OCI-LY1 (cell line): ENCODE results near the gene PODXL2.

Experiments used
- H2AFZ ChIP-seq: fragments of 200-600 bp; sonication (generic), shearing (Covaris generic); 2 replicates; pipeline ENCODE4 v1.6.0; 2014; ENCODE audit warnings: antibody characterized with exemption, mild to moderate bottlenecking, low read length
- H3F3A ChIP-seq: fragments of 200-600 bp; sonication (generic), shearing (Covaris generic); 2 replicates; pipeline ENCODE4 v1.6.0; 2014; ENCODE audit warnings: mild to moderate bottlenecking, antibody characterized with exemption, low read length, moderate library complexity; ENCODE audit not compliant: insufficient read depth
- H3K27ac ChIP-seq: fragments of 200-600 bp; sonication (generic); 2 replicates; pipeline ENCODE4 v1.5.1; 2014; ENCODE audit warnings: low read length, mixed run types, mild to moderate bottlenecking, low read depth; ENCODE audit not compliant: poor library complexity, severe bottlenecking
- H3K27me3 ChIP-seq: fragments of 200-600 bp; sonication (generic); 2 replicates; pipeline ENCODE4 v1.6.0; 2014; ENCODE audit warnings: antibody characterized with exemption, mild to moderate bottlenecking, low read length, moderate library complexity; ENCODE audit not compliant: insufficient read depth
- H3K36me3 ChIP-seq: fragments of 200-600 bp; sonication (generic); 2 replicates; pipeline ENCODE4 v1.6.1; 2014; ENCODE audit warnings: mild to moderate bottlenecking, antibody characterized with exemption, low read length, moderate library complexity, mixed read lengths; ENCODE audit not compliant: insufficient read depth
- H3K4me1 ChIP-seq: fragments of 200-600 bp; sonication (generic); 2 replicates; pipeline ENCODE4 v1.5.1; 2014; ENCODE audit warnings: mild to moderate bottlenecking, low read length, moderate library complexity; ENCODE audit not compliant: insufficient read depth, severe bottlenecking
- H3K4me2 ChIP-seq: fragments of 200-600 bp; sonication (generic), shearing (Covaris generic); 2 replicates; pipeline ENCODE4 v1.6.1; 2014; ENCODE audit warnings: low read length
- H3K4me3 ChIP-seq: fragments of 200-600 bp; sonication (generic); 2 replicates; pipeline ENCODE4 v1.5.1; 2014; ENCODE audit warnings: low read length, low read depth, mild to moderate bottlenecking, mixed read lengths; ENCODE audit not compliant: poor library complexity, severe bottlenecking
- H3K79me2 ChIP-seq: fragments of 200-600 bp; shearing (Covaris generic); 2 replicates; pipeline ENCODE4 v1.6.1; 2016; ENCODE audit warnings: mixed run types, low read length, mixed read lengths; ENCODE audit not compliant: insufficient read depth
- H3K9ac ChIP-seq: fragments of 200-600 bp; sonication (generic), shearing (Covaris generic); 2 replicates; pipeline ENCODE4 v1.6.1; 2014; ENCODE audit warnings: mild to moderate bottlenecking, low read length, mixed read lengths
- H3K9me2 ChIP-seq: fragments of 200-600 bp; sonication (generic), shearing (Covaris generic); 2 replicates; pipeline ENCODE4 v1.6.1; 2014; ENCODE audit warnings: low read depth, mild to moderate bottlenecking, low read length, mixed read lengths
- H3K9me3 ChIP-seq: fragments of 200-600 bp; shearing (Covaris generic); 2 replicates; pipeline ENCODE4 v1.6.1; 2014; ENCODE audit warnings: low read length, mixed read lengths
- H4K20me1 ChIP-seq: fragments of 200-600 bp; sonication (generic), shearing (Covaris generic); 2 replicates; pipeline ENCODE4 v1.6.0; 2016; ENCODE audit warnings: mild to moderate bottlenecking, low read length; ENCODE audit not compliant: insufficient read depth
- EZH2 ChIP-seq: fragments of 200-600 bp; sonication (generic), shearing (Covaris generic); IDR thresholded peaks from 2 replicates; pipeline ENCODE4 v1.8.0; 2017; ENCODE audit warnings: borderline replicate concordance, mixed run types, mild to moderate bottlenecking, antibody characterized with exemption, low read length, moderate library complexity, mixed read lengths
- TF ChIP-seq, protein P1 (sequence below): fragments of 200-600 bp; sonication (generic), shearing (Covaris generic); IDR thresholded peaks from 2 replicates; pipeline ENCODE4 v1.5.1; 2017; ENCODE audit warnings: mild to moderate bottlenecking, antibody characterized with exemption, low read length, moderate library complexity, mixed read lengths

Gene PODXL2

DNA sequence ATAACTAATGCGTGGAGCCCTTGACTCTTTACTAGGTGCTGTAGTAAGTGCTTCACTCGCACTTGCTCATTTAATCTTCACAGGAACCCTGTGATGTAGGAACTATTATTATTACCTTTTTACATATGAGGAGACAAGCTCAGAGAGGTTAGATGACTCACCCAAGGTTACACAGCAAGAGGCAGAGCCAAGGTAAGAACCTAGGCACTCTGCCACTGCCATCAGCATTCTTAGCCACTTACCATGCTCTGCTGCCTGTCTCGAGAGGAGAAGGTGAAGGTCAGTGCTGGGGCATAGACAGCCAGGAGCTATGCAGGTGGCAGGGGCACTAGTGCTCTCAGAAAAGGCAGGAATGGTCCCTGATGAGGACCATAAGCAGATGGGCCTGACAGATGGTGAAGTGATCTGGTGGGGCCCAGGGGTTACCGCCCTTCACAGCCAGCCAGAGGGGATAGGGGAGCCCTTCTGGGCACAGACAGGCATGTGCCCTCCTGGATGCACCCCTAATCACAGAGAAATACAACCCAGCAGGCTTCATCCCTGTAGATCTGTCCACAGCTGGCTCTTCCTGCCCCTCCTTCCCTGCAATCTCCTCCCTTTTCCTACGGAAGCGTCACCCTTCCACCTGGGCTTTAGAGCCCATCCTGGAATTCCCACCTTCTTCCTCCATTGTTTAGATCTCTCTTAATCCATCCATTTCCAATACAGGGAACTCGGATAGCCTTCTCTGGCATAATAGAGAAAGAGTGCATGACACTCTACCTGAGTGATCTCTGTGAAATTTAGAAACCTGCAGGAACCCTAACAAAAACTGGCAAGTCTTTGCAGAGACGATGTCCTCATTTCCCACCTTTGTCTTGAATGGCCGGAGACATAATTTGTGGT, 70.7 kb downstream of the PODXL2 start:
- H3K36me3 ChIP-seq: no peaks in the 10 kb centered on the region
- H3K9me2 ChIP-seq: no peaks in the 10 kb centered on the region
- H3K79me2 ChIP-seq: no peaks in the 10 kb centered on the region
- H2AFZ ChIP-seq: no peak overlapping the region
- H3K4me2 ChIP-seq: no peak overlapping the region
- no peak overlapping the region for H3K4me3 ChIP-seq
- H3K9ac ChIP-seq: no peak overlapping the region
- H3K9me3 ChIP-seq: peaks cover 4% of the 10 kb centered on the region; the same call in 1 of the 2 replicates
- TF ChIP-seq, protein P1, sequence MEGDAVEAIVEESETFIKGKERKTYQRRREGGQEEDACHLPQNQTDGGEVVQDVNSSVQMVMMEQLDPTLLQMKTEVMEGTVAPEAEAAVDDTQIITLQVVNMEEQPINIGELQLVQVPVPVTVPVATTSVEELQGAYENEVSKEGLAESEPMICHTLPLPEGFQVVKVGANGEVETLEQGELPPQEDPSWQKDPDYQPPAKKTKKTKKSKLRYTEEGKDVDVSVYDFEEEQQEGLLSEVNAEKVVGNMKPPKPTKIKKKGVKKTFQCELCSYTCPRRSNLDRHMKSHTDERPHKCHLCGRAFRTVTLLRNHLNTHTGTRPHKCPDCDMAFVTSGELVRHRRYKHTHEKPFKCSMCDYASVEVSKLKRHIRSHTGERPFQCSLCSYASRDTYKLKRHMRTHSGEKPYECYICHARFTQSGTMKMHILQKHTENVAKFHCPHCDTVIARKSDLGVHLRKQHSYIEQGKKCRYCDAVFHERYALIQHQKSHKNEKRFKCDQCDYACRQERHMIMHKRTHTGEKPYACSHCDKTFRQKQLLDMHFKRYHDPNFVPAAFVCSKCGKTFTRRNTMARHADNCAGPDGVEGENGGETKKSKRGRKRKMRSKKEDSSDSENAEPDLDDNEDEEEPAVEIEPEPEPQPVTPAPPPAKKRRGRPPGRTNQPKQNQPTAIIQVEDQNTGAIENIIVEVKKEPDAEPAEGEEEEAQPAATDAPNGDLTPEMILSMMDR: no peak
- no peak for TF ChIP-seq EZH2
- H3K27me3 ChIP-seq: no peaks in the 10 kb centered on the region
- peaks cover 22% of the 10 kb centered on the region for H3K4me1 ChIP-seq
- no peaks in the 10 kb centered on the region for H4K20me1 ChIP-seq
- H3F3A ChIP-seq: no peaks in the 10 kb centered on the region
- H3K27ac ChIP-seq: no peak overlapping the region

GRCh38 chr3:127700406-127700805, 71.4 kb downstream of the PODXL2 start:
- TF ChIP-seq EZH2: no peak
- TF ChIP-seq, protein P1: no peak
- Histone ChIP-seq H3K27ac (no peak overlapping the region), H3F3A (no peaks in the 10 kb centered on the region), H3K36me3 (no peaks in the 10 kb centered on the region), H3K9ac (no peak overlapping the region), H3K4me3 (no peak overlapping the region), H2AFZ (no peak overlapping the region), H3K4me2 (no peak overlapping the region), H3K79me2 (no peaks in the 10 kb centered on the region), H3K9me2 (no peaks in the 10 kb centered on the region), H3K9me3 (peaks cover 4% of the 10 kb centered on the region; the same call in 1 of the 2 replicates), H4K20me1 (no peaks in the 10 kb centered on the region), H3K4me1 (peaks cover 22% of the 10 kb centered on the region), H3K27me3 (no peaks in the 10 kb centered on the region)

GRCh38 chr3:127701280-127701911, 72.4 kb downstream of the PODXL2 start:
- no peak overlapping the region for H3K9ac ChIP-seq

More at GRCh38 chr3:127701280-127701911, 72.4 kb downstream of the PODXL2 start:
- H4K20me1 ChIP-seq: no peaks in the 10 kb centered on the region
- H3K9me2 ChIP-seq: no peaks in the 10 kb centered on the region
- no peaks in the 10 kb centered on the region for H3K27me3 ChIP-seq
- no peaks in the 10 kb centered on the region for H3F3A ChIP-seq
- H3K4me2 ChIP-seq: no peak overlapping the region
- H3K27ac ChIP-seq: no peak overlapping the region
- H2AFZ ChIP-seq: no peak overlapping the region
- H3K9me3 ChIP-seq: peaks cover 4% of the 10 kb centered on the region; the same call in 1 of the 2 replicates
- no peaks in the 10 kb centered on the region for H3K79me2 ChIP-seq
- H3K4me1 ChIP-seq: peaks cover 21% of the 10 kb centered on the region
- H3K4me3 ChIP-seq: no peak overlapping the region
- TF ChIP-seq, protein P1: no peak
- no peak for TF ChIP-seq EZH2
- H3K36me3 ChIP-seq: no peaks in the 10 kb centered on the region
